GM12891 (cell line): ENCODE measurements around the gene ECM2.

ENCODE experiments used
- POLR2A ChIP-seq: IDR thresholded peaks from 2 replicates; pipeline ENCODE4 v1.6.1; 2011; ENCODE audit warnings: low read depth, low read length, control low read depth
- POLR2AphosphoS5 ChIP-seq: IDR thresholded peaks from 2 replicates; pipeline ENCODE4 v1.6.1; 2011; ENCODE audit warnings: low read depth, low read length, control low read depth
- TAF1 ChIP-seq: IDR thresholded peaks from 2 replicates; pipeline ENCODE4 v1.6.1; 2011; ENCODE audit warnings: low read depth, low read length, control low read depth

DNA sequence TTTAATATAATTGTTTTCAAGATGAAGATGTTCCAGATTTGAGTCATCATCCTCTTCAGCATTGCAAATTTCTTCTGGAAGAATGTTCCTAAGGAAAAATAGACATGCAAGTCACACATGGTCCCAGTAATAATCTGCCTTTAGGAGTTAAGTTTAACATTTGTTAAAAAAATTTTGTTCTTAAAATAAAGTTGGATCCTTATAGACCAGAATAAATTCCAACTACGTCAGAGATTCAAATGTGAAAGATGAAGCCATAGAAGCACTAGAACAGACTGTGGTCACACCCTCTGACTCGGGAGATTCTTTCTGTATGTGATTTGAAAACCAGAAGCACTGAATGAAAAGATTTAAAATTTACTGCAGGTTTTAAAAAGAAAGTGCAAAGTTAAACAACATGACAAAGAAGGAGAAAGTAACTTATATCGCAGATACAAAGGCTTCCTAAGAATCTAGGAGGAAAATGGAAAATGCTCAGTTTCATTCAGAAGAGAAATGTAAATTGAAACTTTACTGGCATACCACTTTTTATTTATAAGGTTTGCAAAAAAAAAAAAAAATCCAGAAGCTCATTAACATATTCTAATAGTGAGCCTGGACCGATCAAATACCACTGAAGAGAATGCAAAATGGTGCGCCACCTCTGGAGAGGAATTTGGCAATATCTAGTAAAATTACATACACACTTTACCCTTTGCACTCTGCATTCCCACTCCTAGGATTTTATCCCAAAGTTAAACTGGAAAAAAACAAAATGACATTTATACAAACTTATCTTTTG, 39.2 kb downstream of the ECM2 start:
- TF ChIP-seq TAF1, result no peak
- TF ChIP-seq POLR2A, result no peak
- TF ChIP-seq POLR2AphosphoS5, result no peak
